Calu3 (cell line): ENCODE data around the gene SETD2. TPM values are rescaled to one million over a fixed set of nuclear protein-coding genes. Genes with fewer than 3 reads are reported as not detected.
A peak's percentile ranks its signal among the peaks of the same experiment; 100 is the strongest.

Source experiments
- BruUV-seq: library from RNA; stranded (reverse); fragments of 400-500 nt; replicated peaks from 2 replicates; lab custom pipeline; 2021; lab: Mats Ljungman, UMichigan
- CTCF ChIA-PET: fragments of 300-600 bp; sonication (Branson Sonifier 250); formaldehyde crosslinking; loops from one replicate; lab custom pipeline; 2022; ENCODE audit warnings: antibody characterized with exemption; lab: Charles Lee
- DNase-seq: peaks from one replicate; pipeline ENCODE4 v3.0.0; 2022
- H3K27ac Mint-ChIP-seq: one replicate; pipeline ENCODE4 v1.8.0; 2022; ENCODE audit warnings: mixed read lengths; ENCODE audit not compliant: unreplicated experiment
- H3K27me3 Mint-ChIP-seq: one replicate; pipeline ENCODE4 v1.8.0; 2022; ENCODE audit warnings: mixed read lengths; ENCODE audit not compliant: unreplicated experiment
- H3K36me3 Mint-ChIP-seq: one replicate; pipeline ENCODE4 v1.8.0; 2022; ENCODE audit warnings: mild to moderate bottlenecking, moderate library complexity, mixed read lengths; ENCODE audit not compliant: insufficient read depth, unreplicated experiment
- H3K4me1 Mint-ChIP-seq: one replicate; pipeline ENCODE4 v1.8.0; 2022; ENCODE audit warnings: mild to moderate bottlenecking, low read depth, mixed read lengths; ENCODE audit not compliant: unreplicated experiment
- H3K4me3 Mint-ChIP-seq: one replicate; pipeline ENCODE4 v1.8.0; 2022; ENCODE audit warnings: mild to moderate bottlenecking, low read depth, moderate library complexity, mixed read lengths; ENCODE audit not compliant: unreplicated experiment
- H3K9me3 Mint-ChIP-seq: one replicate; pipeline ENCODE4 v1.8.0; 2022; ENCODE audit warnings: low read depth, mixed read lengths; ENCODE audit not compliant: unreplicated experiment
- CTCF ChIP-seq: fragments of 200-600 bp; IDR thresholded peaks from one replicate; pipeline ENCODE4 v1.8.0; 2022; ENCODE audit warnings: antibody characterized with exemption; ENCODE audit not compliant: unreplicated experiment
- intact Hi-C: fragments of 100-400 bp; cut with micrococcal nuclease; formaldehyde crosslinking; loops from one replicate; pipeline ENCODE4 v1.10.0; 2022; ENCODE audit not compliant: unreplicated experiment
- total RNA-seq: library from RNA; stranded (reverse); gene quantifications from 2 replicates; pipeline ENCODE4 v1.2.3, GENCODE V29; 2022

SETD2 gene
- total RNA-seq, 1 experiment from 2014 or later = 39.2 TPM

GRCh38 chr3:46979958-46980497 is 183.9 kb downstream of the SETD2 start:
- no peak for TF ChIP-seq CTCF
- Mint-ChIP-seq H3K27me3 (no peaks in the 10 kb centered on the region), H3K4me1 (peaks cover 33% of the 10 kb centered on the region), H3K36me3 (peaks cover 61% of the 10 kb centered on the region), H3K4me3 (peak overlapping the region; percentile 81), H3K9me3 (no peaks in the 10 kb centered on the region), H3K27ac (peak overlapping the region; percentile 91)
- intact Hi-C loops = loop anchor here (5.0 kb wide), 2 partner anchors 38 to 48 kb away; no protein-coding TSS in a partner anchor
- TSS peak; percentile 31 for BruUV-seq
- DNase-seq = no peak
- CTCF ChIA-PET = interaction anchor here (0.5 to 2.8 kb wide), 8 partner anchors 31 to 140 kb away, joined by 3 to 11 read pairs (median 3); no protein-coding TSS in a partner anchor

DNA sequence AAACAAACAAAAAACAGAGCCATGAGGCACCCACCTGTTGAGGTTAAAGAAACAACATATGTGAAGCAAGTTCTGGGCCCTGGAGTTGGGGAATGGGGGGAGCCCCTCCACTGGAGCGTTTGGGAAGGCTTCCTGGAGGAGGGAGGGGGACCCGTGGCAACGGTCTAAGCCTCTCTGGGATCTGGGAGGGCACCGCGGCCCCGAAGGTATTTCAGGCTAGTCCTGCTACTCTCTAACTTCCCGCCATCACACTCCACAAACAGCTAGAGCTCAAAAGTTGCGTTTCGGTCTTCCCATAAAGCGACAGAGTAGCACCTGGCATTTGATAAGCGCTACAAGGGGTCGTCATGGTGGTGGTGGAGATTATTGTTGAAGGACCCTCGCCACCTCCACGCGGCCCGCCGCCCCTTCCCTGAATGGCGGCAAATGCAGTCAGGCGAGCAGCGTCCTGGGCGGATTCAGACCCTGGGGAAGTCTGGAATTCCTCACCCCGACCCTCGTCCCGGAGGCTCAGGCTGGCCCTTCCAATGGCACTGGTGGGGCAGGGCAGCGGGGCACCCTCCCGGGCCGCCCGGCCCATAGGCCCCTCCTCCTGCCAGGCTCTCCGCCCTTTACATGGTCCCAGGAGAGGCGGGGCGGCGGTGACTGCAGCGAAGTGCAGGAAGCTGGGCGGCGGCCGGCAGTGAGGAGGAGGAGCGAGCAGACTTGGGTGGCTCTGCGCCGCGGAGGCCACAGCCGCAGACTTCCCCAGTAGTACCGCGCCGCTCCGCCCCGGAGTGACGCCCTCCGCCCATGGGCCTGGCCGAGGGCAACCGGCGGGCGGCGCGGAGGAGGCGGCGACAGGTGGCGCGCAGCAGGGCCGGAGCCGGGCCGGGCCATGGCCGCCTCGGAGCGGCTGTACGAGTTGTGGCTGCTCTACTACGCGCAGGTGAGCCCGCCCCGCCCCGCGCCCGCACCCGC is 184.6 kb downstream of the SETD2 start, which contains the start of gene NBEAL2:
TSS of gene NBEAL2 (plus strand) at position 682 of the 960 bp plus-strand sequence. CDS start at position 878, 196 bp downstream.
- no peaks in the 10 kb centered on the region for H3K27me3 Mint-ChIP-seq
- intact Hi-C loops = loop anchor here (5.0 kb wide), 1 partner anchor 37 kb away; no protein-coding TSS in a partner anchor
- TF ChIP-seq CTCF = no peak
- BruUV-seq = TSS peak; percentile 18
- peak within 1 kb of the TSS; percentile 81 for H3K4me3 Mint-ChIP-seq
- no peaks in the 10 kb centered on the region for H3K9me3 Mint-ChIP-seq
- DNase-seq = peak; percentile 95
- peaks cover 34% of the 10 kb centered on the region for H3K4me1 Mint-ChIP-seq
- peak within 1 kb of the TSS; percentile 91 for H3K27ac Mint-ChIP-seq
- peaks cover 62% of the 10 kb centered on the region for H3K36me3 Mint-ChIP-seq
- CTCF ChIA-PET = interaction anchor here (0.5 to 1.7 kb wide), 5 partner anchors 31 to 139 kb away, joined by 3 to 4 read pairs (median 3); no protein-coding TSS in a partner anchor

GRCh38 chr3:46978381-46978780 is 185.5 kb downstream of the SETD2 start:
- BruUV-seq = no TSS peak
- CTCF ChIA-PET = no interaction called here
- Mint-ChIP-seq H3K27me3 (no peaks in the 10 kb centered on the region), H3K4me3 (peak overlapping the region; percentile 92), H3K36me3 (peaks cover 61% of the 10 kb centered on the region), H3K4me1 (peaks cover 39% of the 10 kb centered on the region), H3K9me3 (no peaks in the 10 kb centered on the region), H3K27ac (peak overlapping the region; percentile 25)
- DNase-seq = no peak
- intact Hi-C loops = loop anchor here (5.0 kb wide), 1 partner anchor 36 kb away; no protein-coding TSS in a partner anchor
- no peak for TF ChIP-seq CTCF

DNA sequence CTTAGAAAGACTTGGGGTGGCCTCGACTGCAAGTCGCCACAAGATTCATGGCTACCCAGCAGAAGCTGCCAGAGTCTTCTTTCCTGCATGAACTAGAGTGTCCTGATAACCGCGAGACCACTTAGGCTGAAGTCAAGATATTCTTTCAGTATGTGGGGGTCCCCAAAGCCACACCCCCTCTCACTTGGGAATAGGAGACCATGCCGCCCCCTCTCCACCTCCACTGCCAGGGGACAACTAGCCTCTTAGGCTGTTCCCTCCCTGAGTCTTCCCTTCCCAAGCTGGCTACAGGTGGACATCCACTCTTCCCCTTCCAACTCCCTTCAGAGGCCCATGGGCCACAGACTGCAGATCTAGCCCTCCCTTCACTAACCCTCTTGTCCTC is 186.1 kb downstream of the SETD2 start:
- peak overlapping the region; percentile 92 for H3K4me3 Mint-ChIP-seq
- no TSS peak for BruUV-seq
- peaks cover 59% of the 10 kb centered on the region for H3K36me3 Mint-ChIP-seq
- peak overlapping the region; percentile 25 for H3K27ac Mint-ChIP-seq
- TF ChIP-seq CTCF = no peak
- H3K9me3 Mint-ChIP-seq = no peaks in the 10 kb centered on the region
- intact Hi-C loops = loop anchor here (5.0 kb wide), 1 partner anchor 36 kb away; no protein-coding TSS in a partner anchor
- H3K4me1 Mint-ChIP-seq = peaks cover 33% of the 10 kb centered on the region
- no peaks in the 10 kb centered on the region for H3K27me3 Mint-ChIP-seq
- no peak for DNase-seq
- CTCF ChIA-PET = no interaction called here
